ENCODE results near the gene PCDH8. TPM values are rescaled to one million over a fixed set of nuclear protein-coding genes. Genes with fewer than 3 reads are reported as not detected.

The PCDH8 gene
- total RNA-seq, 1 experiment from 2014 or later, result 2.1 TPM

GRCh38 chr13:52847682-52848432 lies 583 bp downstream of the PCDH8 start:
- H2BK12ac ChIP-seq (ENCODE audit: insufficient read length, low read depth, low read length), result no peak overlapping the region
- no peak for DNase-seq
- H2BK120ac ChIP-seq (ENCODE audit: low read depth, low read length, poor library complexity, severe bottlenecking), result no peak overlapping the region
- H3T11ph ChIP-seq (ENCODE audit: low read length), result no peak overlapping the region
- no peak overlapping the region for H3K27ac Mint-ChIP-seq
- no peak overlapping the region for H3K23ac ChIP-seq (ENCODE audit: insufficient read length, low read depth, low read length)
- H3K27me3 Mint-ChIP-seq (ENCODE audit: low read depth), result peaks cover 70% of the 10 kb centered on the region
- H3K27me3 ChIP-seq (ENCODE audit: insufficient read depth, low read length), result peaks cover 39% of the 10 kb centered on the region
- H2AK5ac ChIP-seq (ENCODE audit: insufficient read length, low read length), result no peak overlapping the region
- no peaks in the 10 kb centered on the region for H3K79me2 ChIP-seq (ENCODE audit: insufficient read depth, low read length)
- peaks cover 3 to 13% (median 9%) of the 10 kb centered on the region in 3 experiments; a peak in 6 of 7 replicates for H3K36me3 Mint-ChIP-seq (ENCODE audit: insufficient read depth in 1 of 3, low read depth in 3 of 3)
- H2BK15ac ChIP-seq (ENCODE audit: low read depth, low read length), result no peak overlapping the region
- H3K23me2 ChIP-seq (ENCODE audit: insufficient read length, low read depth, low read length, poor library complexity, severe bottlenecking), result peaks cover 33% of the 10 kb centered on the region
- peak overlapping the region; percentile 55 to 90 for H3K4me3 Mint-ChIP-seq
- no peak overlapping the region for H3K18ac ChIP-seq (ENCODE audit: insufficient read length, low read depth, low read length)
- H3K79me1 ChIP-seq (ENCODE audit: insufficient read depth, low read depth, low read length, poor library complexity, severe bottlenecking), result no peaks in the 10 kb centered on the region
- no peaks in the 10 kb centered on the region for H3K9me3 ChIP-seq (ENCODE audit: control insufficient read depth, low read depth, low read length)
- H4K20me1 ChIP-seq (ENCODE audit: control insufficient read depth, insufficient read depth, insufficient read length), result peaks cover 3% of the 10 kb centered on the region
- WGBS (ENCODE audit: extremely low coverage, insufficient read length, low lambda C conversion rate), result no CpG with 5 or more reads among the region's 75 CpGs
- H2BK5ac ChIP-seq (ENCODE audit: insufficient read length, low read length), result no peak overlapping the region
- no peak overlapping the region for H4K91ac ChIP-seq (ENCODE audit: insufficient read length, low read depth, low read length)
- peaks cover 2 to 5% of the 10 kb centered on the region in 2 experiments; a peak in 4 of 5 replicates for H3K9me3 Mint-ChIP-seq
- no peak overlapping the region for H3K9ac ChIP-seq (ENCODE audit: extremely low read depth, insufficient read length, low read length)
- peaks cover 33 to 42% of the 10 kb centered on the region in 2 experiments for H3K4me1 Mint-ChIP-seq
- H3K4ac ChIP-seq (ENCODE audit: low read depth, low read length), result no peak overlapping the region
- no peak overlapping the region for H2AFZ ChIP-seq (ENCODE audit: low read length)
- no peak overlapping the region for H3K27ac ChIP-seq (ENCODE audit: insufficient read length, low read depth, low read length)
- no peak overlapping the region for H4K8ac ChIP-seq (replicated peaks; ENCODE audit: insufficient read length, low read depth, low read length)
- H2BK20ac ChIP-seq (ENCODE audit: low read depth, low read length, poor library complexity, severe bottlenecking), result no peak overlapping the region
- no peak overlapping the region for H4K5ac ChIP-seq (ENCODE audit: insufficient read length, low read depth, low read length)
- peaks cover 7% of the 10 kb centered on the region for H3K4me1 ChIP-seq (ENCODE audit: insufficient read depth, low read length)
- H3K14ac ChIP-seq (ENCODE audit: insufficient read depth, low read length), result no peak overlapping the region
- H3K4me2 ChIP-seq (ENCODE audit: insufficient read depth, insufficient read length, low read length), result peak overlapping the region; percentile 89
- TF ChIP-seq CTCF (conservative IDR thresholded peaks at IDR 0.05), result no peak
- H3K56ac ChIP-seq (ENCODE audit: insufficient read length, low read depth, low read length), result no peak overlapping the region
